ENCODE results near the gene E4F1. TPM values are rescaled to one million over a fixed set of nuclear protein-coding genes. Genes with fewer than 3 reads are reported as not detected.

Gene E4F1
- total and polyA plus RNA-seq, 2 donors (not counting 1 experiment from before 2014, with no cell fraction given), result 41.8 to 70.9 TPM

DNA sequence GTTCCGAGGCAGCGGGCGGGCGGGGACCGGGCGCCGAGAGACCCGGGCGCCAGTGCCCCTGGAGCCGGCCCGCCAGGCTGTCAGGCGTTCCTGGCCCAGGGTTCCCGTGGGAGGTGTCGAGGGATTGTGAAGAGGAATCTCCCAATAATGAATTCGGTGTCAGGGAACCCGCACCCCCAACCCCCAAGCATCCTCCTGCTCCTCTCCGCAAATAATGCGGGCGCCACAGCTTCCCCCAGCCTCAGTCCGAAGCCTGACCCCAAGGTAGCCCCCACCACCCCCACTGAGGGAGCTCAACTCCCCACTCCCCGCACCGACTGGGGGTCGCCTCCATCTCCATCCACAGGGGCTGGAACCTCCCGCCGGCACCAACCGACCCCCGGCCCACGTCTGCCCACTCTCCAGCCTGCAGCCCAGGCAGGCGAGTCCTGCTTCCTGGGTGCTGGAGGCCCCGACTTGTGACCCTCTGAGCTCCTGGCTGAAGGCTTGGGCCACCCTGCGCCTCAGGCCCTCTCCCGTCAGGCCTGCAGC is 26.3 kb upstream of the E4F1 start:
- POLR2A ChIA-PET, result no interaction called here
- CTCF ChIA-PET, result interaction anchor here (0.6 to 4.7 kb wide), 2 partner anchors 54 to 338 kb away, joined by 3 to 71 read pairs; partner anchors contain the start of gene ECI1
- Histone ChIP-seq H2AFZ (ENCODE audit: insufficient read depth, low read depth, low read length, poor library complexity, severe bottlenecking) (no peak overlapping the region), H3K79me2 (ENCODE audit: control insufficient read depth, insufficient read depth, low read length) (no peaks in the 10 kb centered on the region), H3K4me3 (ENCODE audit: control extremely low read depth in 1 of 5, extremely low read depth in 1 of 5, insufficient read depth in 1 of 5, low read depth in 2 of 5, low read length in 4 of 5) (no peak overlapping the region), H3K4me1 (ENCODE audit: control insufficient read depth in 2 of 2, insufficient read depth in 2 of 2, low read length in 2 of 2) (peaks cover 12 to 22% of the 10 kb centered on the region in 2 donors), H3K36me3 (replicated peaks in 1 of 2; ENCODE audit: control extremely low read depth in 1 of 2, control insufficient read depth in 1 of 2, extremely low read depth in 1 of 2, insufficient read depth in 2 of 2, low read length in 1 of 2) (no peaks in the 10 kb centered on the region), H3K9me3 (ENCODE audit: control extremely low read depth in 1 of 3, control insufficient read depth in 2 of 3, insufficient read depth in 1 of 3, low read length in 2 of 3) (peaks cover 0 to 6% (median 0%) of the 10 kb centered on the region in 3 donors), H4K20me1 (ENCODE audit: control insufficient read depth, insufficient read depth, low read length, poor library complexity, severe bottlenecking) (no peaks in the 10 kb centered on the region), H3K27me3 (replicated peaks in 1 of 4; ENCODE audit: control extremely low read depth in 1 of 4, control insufficient read depth in 3 of 4, insufficient read depth in 4 of 4, low read length in 3 of 4) (peaks cover 0 to 50% (median 20%) of the 10 kb centered on the region in 4 experiments), H3K9ac (ENCODE audit: low read length) (no peak overlapping the region), H3K27ac (ENCODE audit: low read length in 2 of 2) (no peak overlapping the region), H3K4me2 (replicated peaks; ENCODE audit: low read depth, low read length, poor library complexity, severe bottlenecking) (peak overlapping the region; percentile 69)
- Mint-ChIP-seq H3K9me3 (ENCODE audit: insufficient read depth) (no peaks in the 10 kb centered on the region), H3K27me3 (peaks cover 33% of the 10 kb centered on the region), H3K4me3 (peak overlapping the region; percentile 67), H3K4me1 (peaks cover 10% of the 10 kb centered on the region), H3K27ac (no peak overlapping the region)
- TF ChIP-seq, protein P1, sequence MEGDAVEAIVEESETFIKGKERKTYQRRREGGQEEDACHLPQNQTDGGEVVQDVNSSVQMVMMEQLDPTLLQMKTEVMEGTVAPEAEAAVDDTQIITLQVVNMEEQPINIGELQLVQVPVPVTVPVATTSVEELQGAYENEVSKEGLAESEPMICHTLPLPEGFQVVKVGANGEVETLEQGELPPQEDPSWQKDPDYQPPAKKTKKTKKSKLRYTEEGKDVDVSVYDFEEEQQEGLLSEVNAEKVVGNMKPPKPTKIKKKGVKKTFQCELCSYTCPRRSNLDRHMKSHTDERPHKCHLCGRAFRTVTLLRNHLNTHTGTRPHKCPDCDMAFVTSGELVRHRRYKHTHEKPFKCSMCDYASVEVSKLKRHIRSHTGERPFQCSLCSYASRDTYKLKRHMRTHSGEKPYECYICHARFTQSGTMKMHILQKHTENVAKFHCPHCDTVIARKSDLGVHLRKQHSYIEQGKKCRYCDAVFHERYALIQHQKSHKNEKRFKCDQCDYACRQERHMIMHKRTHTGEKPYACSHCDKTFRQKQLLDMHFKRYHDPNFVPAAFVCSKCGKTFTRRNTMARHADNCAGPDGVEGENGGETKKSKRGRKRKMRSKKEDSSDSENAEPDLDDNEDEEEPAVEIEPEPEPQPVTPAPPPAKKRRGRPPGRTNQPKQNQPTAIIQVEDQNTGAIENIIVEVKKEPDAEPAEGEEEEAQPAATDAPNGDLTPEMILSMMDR (IDR thresholded peaks at IDR 0.05), result no peak
- peak; percentile 75 for TF ChIP-seq EZH2 (IDR thresholded peaks at IDR 0.05; ENCODE audit: borderline replicate concordance, insufficient read depth, low read depth, low read length, poor library complexity, severe bottlenecking)
- ATAC-seq (ENCODE audit: low read depth) (no peak), DNase-seq (no peak)
- intact Hi-C loops (cut with micrococcal nuclease), result loop anchor here (10.0 kb wide), 2 partner anchors 148 to 408 kb away; partner anchors contain the start of gene ABCA3
- 32% methylated on average over 26 of the region's 32 CpGs for WGBS (ENCODE audit: insufficient coverage)

GRCh38 chr16:2197765-2198164 is 25.6 kb upstream of the E4F1 start:
- WGBS (ENCODE audit: insufficient coverage), result 77% methylated on average over 5 of the region's 6 CpGs
- DNase-seq, result no peak
- no peaks in the 10 kb centered on the region for H3K79me2 ChIP-seq (ENCODE audit: control insufficient read depth, insufficient read depth, low read length)
- Mint-ChIP-seq H3K27me3 (peaks cover 28% of the 10 kb centered on the region), H3K9me3 (ENCODE audit: insufficient read depth) (no peaks in the 10 kb centered on the region), H3K27ac (no peak overlapping the region), H3K4me1 (peaks cover 10% of the 10 kb centered on the region), H3K4me3 (peak overlapping the region; percentile 40)
- peaks cover 0 to 6% (median 0%) of the 10 kb centered on the region in 3 donors for H3K9me3 ChIP-seq (ENCODE audit: control extremely low read depth in 1 of 3, control insufficient read depth in 2 of 3, insufficient read depth in 1 of 3, low read length in 2 of 3)
- no peak overlapping the region for H3K4me2 ChIP-seq (replicated peaks; ENCODE audit: low read depth, low read length, poor library complexity, severe bottlenecking)
- H4K20me1 ChIP-seq (ENCODE audit: control insufficient read depth, insufficient read depth, low read length, poor library complexity, severe bottlenecking), result no peaks in the 10 kb centered on the region
- no peak for ATAC-seq (ENCODE audit: low read depth)
- H3K4me3 ChIP-seq (ENCODE audit: control extremely low read depth in 1 of 5, extremely low read depth in 1 of 5, insufficient read depth in 1 of 5, low read depth in 2 of 5, low read length in 4 of 5), result no peak overlapping the region
- H3K27me3 ChIP-seq (replicated peaks in 1 of 4; ENCODE audit: control extremely low read depth in 1 of 4, control insufficient read depth in 3 of 4, insufficient read depth in 4 of 4, low read length in 3 of 4), result peaks cover 0 to 50% (median 20%) of the 10 kb centered on the region in 4 experiments
- H3K27ac ChIP-seq (ENCODE audit: low read length in 2 of 2), result no peak overlapping the region
- no peaks in the 10 kb centered on the region for H3K36me3 ChIP-seq (replicated peaks in 1 of 2; ENCODE audit: control extremely low read depth in 1 of 2, control insufficient read depth in 1 of 2, extremely low read depth in 1 of 2, insufficient read depth in 2 of 2, low read length in 1 of 2)
- peaks cover 12 to 22% of the 10 kb centered on the region in 2 donors for H3K4me1 ChIP-seq (ENCODE audit: control insufficient read depth in 2 of 2, insufficient read depth in 2 of 2, low read length in 2 of 2)
- no peak overlapping the region for H2AFZ ChIP-seq (ENCODE audit: insufficient read depth, low read depth, low read length, poor library complexity, severe bottlenecking)
- intact Hi-C loops (cut with micrococcal nuclease), result loop anchor here (10.0 kb wide), 2 partner anchors 147 to 407 kb away; partner anchors contain the start of gene ABCA3
- POLR2A ChIA-PET, result no interaction called here
- no peak for TF ChIP-seq EZH2 (IDR thresholded peaks at IDR 0.05; ENCODE audit: borderline replicate concordance, insufficient read depth, low read depth, low read length, poor library complexity, severe bottlenecking)
- TF ChIP-seq, protein P1 (IDR thresholded peaks at IDR 0.05), result no peak
- CTCF ChIA-PET, result interaction anchor here (0.6 to 4.7 kb wide), 2 partner anchors 54 to 339 kb away, joined by 3 to 71 read pairs; partner anchors contain the start of gene ECI1
- no peak overlapping the region for H3K9ac ChIP-seq (ENCODE audit: low read length)

Data from B cell (primary cell).